HepG2 (cell line): ENCODE data around the gene ACSF3. TPM values are rescaled to one million over a fixed set of nuclear protein-coding genes. Genes with fewer than 3 reads are reported as not detected.

Experiments used
- AGO2 ChIP-seq: fragments of 200-400 bp; formaldehyde crosslinking; optimal IDR thresholded peaks from 2 replicates; pipeline ENCODE3; 2017; ENCODE audit warnings: mild to moderate bottlenecking, low read depth, low read length, moderate library complexity
- CBX1 ChIP-seq: IDR thresholded peaks from one replicate; pipeline ENCODE4 v1.6.1; 2016; ENCODE audit warnings: antibody characterized with exemption, low read depth
- DNMT1 ChIP-seq: sonication (generic); formaldehyde crosslinking; IDR thresholded peaks from 2 replicates; pipeline ENCODE4 v1.5.1; 2020; ENCODE audit warnings: mild to moderate bottlenecking, missing genetic modification reagents
- DPF2 ChIP-seq: sonication (generic); formaldehyde crosslinking; IDR thresholded peaks from 2 replicates; pipeline ENCODE4 v1.4.0; 2020; ENCODE audit warnings: mild to moderate bottlenecking, low read depth, missing genetic modification reagents, borderline replicate concordance
- FOSL1 ChIP-seq: sonication (generic); formaldehyde crosslinking; IDR thresholded peaks from 2 replicates; pipeline ENCODE4 v1.9.0; 2021; ENCODE audit warnings: missing genetic modification reagents, borderline replicate concordance
- GZF1 ChIP-seq: sonication (generic); formaldehyde crosslinking; IDR thresholded peaks from 2 replicates; pipeline ENCODE4 v1.5.1; 2020; ENCODE audit warnings: mild to moderate bottlenecking, missing genetic modification reagents
- HCFC1 ChIP-seq: fragments of 150-350 bp; IDR thresholded peaks from 2 replicates; pipeline ENCODE4 v1.6.1; 2014; ENCODE audit warnings: low read depth, low read length
- HMG20B ChIP-seq: conservative IDR thresholded peaks from 2 replicates; pipeline ENCODE4 v1.6.1; 2016; ENCODE audit warnings: missing genetic modification reagents, missing compliant biosample characterization
- HNRNPH1 ChIP-seq: fragments of 200-400 bp; formaldehyde crosslinking; optimal IDR thresholded peaks from 2 replicates; pipeline ENCODE3; 2017; ENCODE audit warnings: mild to moderate bottlenecking, low read depth, low read length
- IRF2 ChIP-seq: IDR thresholded peaks from 2 replicates; pipeline ENCODE4 v1.6.1; 2018; ENCODE audit warnings: missing genetic modification reagents, missing compliant biosample characterization
- RELA ChIP-seq: sonication (generic); formaldehyde crosslinking; IDR thresholded peaks from 2 replicates; pipeline ENCODE4 v1.4.0; 2020; ENCODE audit warnings: missing genetic modification reagents
- ZNF121 ChIP-seq: sonication (generic); formaldehyde crosslinking; IDR thresholded peaks from 2 replicates; pipeline ENCODE4 v1.5.0; 2020; ENCODE audit warnings: mild to moderate bottlenecking, missing genetic modification reagents
- ZNF24 ChIP-seq: fragments of 450-650 bp; IDR thresholded peaks from 2 replicates; pipeline ENCODE4 v1.6.1; 2017; ENCODE audit warnings: antibody characterized with exemption, mild to moderate bottlenecking
- ZNF546 ChIP-seq: sonication (generic); formaldehyde crosslinking; conservative IDR thresholded peaks from 2 replicates; pipeline ENCODE4 v1.8.1; 2023; ENCODE audit warnings: mild to moderate bottlenecking, missing genetic modification reagents
- ZNF562 ChIP-seq: sonication (generic); formaldehyde crosslinking; IDR thresholded peaks from 2 replicates; pipeline ENCODE4 v1.8.0; 2022; ENCODE audit warnings: missing genetic modification reagents, borderline replicate concordance
- ZNF770 ChIP-seq: sonication (generic); formaldehyde crosslinking; IDR thresholded peaks from 2 replicates; pipeline ENCODE4 v1.5.0; 2020; ENCODE audit warnings: mild to moderate bottlenecking, missing genetic modification reagents
- polyA plus RNA-seq, 8 experiments: library from polyadenylated mRNA; depleted of rRNA in 3 of 8; stranded (reverse) in 7 of 8; unstranded in 1 of 8; fragments of >200 nt; fragmentation: Illumina TruSeq in 4 of 8; extraction: Trizol in 4 of 8; gene quantifications; 2 replicates each; pipeline versions ENCODE4 v1.2.1 to v1.2.3, GENCODE V29; 2011 to 2016; ENCODE audit warnings: low read depth in 4 of 8, missing spikeins in 1 of 8, mixed read lengths in 1 of 8; ENCODE audit not compliant: insufficient read depth in 1 of 8
- total RNA-seq, 5 experiments: library from RNA; depleted of rRNA; stranded (reverse); fragments of >200 nt; fragmentation: Illumina TruSeq; extraction: Trizol; gene quantifications; 2 replicates each; pipeline ENCODE4 v1.2.3, GENCODE V29; 2016; ENCODE audit warnings: low read depth in 1 of 5
- TF ChIP-seq, protein P1 (sequence below): sonication (generic); formaldehyde crosslinking; IDR thresholded peaks from 2 replicates; pipeline ENCODE4 v1.5.1; 2020; ENCODE audit warnings: missing genetic modification reagents, mild to moderate bottlenecking, borderline replicate concordance
- TF ChIP-seq, protein P2 (sequence below): sonication (generic); formaldehyde crosslinking; IDR thresholded peaks from 2 replicates; pipeline ENCODE4 v1.5.0; 2020; ENCODE audit warnings: mild to moderate bottlenecking, missing genetic modification reagents
- TF ChIP-seq, protein P3 (sequence below): sonication (generic); formaldehyde crosslinking; IDR thresholded peaks from 2 replicates; pipeline ENCODE4 v1.9.0; 2021; ENCODE audit warnings: missing genetic modification reagents, mild to moderate bottlenecking, borderline replicate concordance
- TF ChIP-seq, protein P4 (sequence below): sonication (generic); formaldehyde crosslinking; IDR thresholded peaks from 2 replicates; pipeline ENCODE4 v1.4.0; 2020; ENCODE audit warnings: missing genetic modification reagents, borderline replicate concordance

ACSF3 gene
- total and polyA plus RNA-seq, 2 of the 13 experiments (the other 11 are each of a cell fraction or from before 2014, with no cell fraction given) = 14.9 to 30.6 TPM

DNA sequence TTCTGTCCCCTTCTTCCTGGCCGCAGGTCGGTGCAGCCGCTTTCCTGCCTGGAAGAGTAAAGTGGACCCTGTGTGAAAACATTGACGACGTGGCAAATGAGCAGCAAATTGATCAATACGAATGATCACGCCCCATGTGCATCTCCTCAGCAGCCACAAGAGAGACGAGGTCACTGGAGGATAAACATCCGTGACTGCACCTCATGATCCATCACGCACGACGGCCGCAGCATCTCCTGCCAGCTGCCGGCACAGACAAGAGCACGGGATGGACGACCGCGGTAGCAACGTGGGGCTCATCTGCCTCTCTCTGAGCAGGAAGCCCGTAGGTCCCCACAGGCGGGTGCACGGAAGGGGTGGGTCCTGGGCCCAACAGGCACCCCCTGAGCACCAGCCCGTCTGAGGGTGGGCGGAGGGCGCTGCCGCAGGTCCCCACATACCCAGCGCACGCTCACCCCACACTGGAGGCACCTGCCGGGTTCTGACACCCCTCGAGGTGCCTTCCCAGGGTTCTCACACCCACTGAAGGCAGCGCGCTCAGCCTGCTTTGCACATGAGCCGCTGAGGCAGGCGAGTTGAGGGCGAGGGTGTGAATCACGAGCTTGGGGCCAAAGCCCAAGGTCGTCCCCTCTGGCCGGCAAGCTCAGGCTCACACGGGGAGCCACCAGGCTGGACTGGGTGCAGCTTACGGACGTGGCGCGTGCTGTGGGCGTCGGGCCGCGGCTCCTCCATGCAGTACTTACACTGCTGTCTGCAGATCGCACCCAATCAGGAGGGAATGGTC lies 65.6 kb downstream of the ACSF3 start (continued):
- TF ChIP-seq DPF2 (0 out of 2 replicates have a peak, but pooled peaks have one; percentile 37), ZNF121 (no peak), ZNF562 (no peak), HMG20B (CRISPR knock-in tag) (no peak), ZNF770 (CRISPR knock-in tag) (no peak), GZF1 (CRISPR knock-in tag) (no peak; the same call in 1 of the 2 replicates), DNMT1 (CRISPR knock-in tag) (peak; percentile 78; the same call in 1 of the 2 replicates), HCFC1 (no peak), ZNF546 (CRISPR knock-in tag) (peak; percentile 96), IRF2 (peak; percentile 56; the same call in 1 of the 2 replicates), AGO2 (no peak), CBX1 (no peak), ZNF24 (no peak), HNRNPH1 (no peak), RELA (no peak), FOSL1 (CRISPR knock-in tag) (no peak)
- TF ChIP-seq, protein P1, sequence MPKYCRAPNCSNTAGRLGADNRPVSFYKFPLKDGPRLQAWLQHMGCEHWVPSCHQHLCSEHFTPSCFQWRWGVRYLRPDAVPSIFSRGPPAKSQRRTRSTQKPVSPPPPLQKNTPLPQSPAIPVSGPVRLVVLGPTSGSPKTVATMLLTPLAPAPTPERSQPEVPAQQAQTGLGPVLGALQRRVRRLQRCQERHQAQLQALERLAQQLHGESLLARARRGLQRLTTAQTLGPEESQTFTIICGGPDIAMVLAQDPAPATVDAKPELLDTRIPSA (CRISPR knock-in tag) = no peak
- TF ChIP-seq, protein P2, sequence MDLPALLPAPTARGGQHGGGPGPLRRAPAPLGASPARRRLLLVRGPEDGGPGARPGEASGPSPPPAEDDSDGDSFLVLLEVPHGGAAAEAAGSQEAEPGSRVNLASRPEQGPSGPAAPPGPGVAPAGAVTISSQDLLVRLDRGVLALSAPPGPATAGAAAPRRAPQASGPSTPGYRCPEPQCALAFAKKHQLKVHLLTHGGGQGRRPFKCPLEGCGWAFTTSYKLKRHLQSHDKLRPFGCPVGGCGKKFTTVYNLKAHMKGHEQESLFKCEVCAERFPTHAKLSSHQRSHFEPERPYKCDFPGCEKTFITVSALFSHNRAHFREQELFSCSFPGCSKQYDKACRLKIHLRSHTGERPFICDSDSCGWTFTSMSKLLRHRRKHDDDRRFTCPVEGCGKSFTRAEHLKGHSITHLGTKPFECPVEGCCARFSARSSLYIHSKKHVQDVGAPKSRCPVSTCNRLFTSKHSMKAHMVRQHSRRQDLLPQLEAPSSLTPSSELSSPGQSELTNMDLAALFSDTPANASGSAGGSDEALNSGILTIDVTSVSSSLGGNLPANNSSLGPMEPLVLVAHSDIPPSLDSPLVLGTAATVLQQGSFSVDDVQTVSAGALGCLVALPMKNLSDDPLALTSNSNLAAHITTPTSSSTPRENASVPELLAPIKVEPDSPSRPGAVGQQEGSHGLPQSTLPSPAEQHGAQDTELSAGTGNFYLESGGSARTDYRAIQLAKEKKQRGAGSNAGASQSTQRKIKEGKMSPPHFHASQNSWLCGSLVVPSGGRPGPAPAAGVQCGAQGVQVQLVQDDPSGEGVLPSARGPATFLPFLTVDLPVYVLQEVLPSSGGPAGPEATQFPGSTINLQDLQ (CRISPR knock-in tag) = peak; percentile 18; the same call in 1 of the 2 replicates
- TF ChIP-seq, protein P3, sequence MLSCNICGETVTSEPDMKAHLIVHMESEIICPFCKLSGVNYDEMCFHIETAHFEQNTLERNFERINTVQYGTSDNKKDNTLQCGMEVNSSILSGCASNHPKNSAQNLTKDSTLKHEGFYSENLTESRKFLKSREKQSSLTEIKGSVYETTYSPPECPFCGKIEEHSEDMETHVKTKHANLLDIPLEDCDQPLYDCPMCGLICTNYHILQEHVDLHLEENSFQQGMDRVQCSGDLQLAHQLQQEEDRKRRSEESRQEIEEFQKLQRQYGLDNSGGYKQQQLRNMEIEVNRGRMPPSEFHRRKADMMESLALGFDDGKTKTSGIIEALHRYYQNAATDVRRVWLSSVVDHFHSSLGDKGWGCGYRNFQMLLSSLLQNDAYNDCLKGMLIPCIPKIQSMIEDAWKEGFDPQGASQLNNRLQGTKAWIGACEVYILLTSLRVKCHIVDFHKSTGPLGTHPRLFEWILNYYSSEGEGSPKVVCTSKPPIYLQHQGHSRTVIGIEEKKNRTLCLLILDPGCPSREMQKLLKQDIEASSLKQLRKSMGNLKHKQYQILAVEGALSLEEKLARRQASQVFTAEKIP (CRISPR knock-in tag) = no peak
- TF ChIP-seq, protein P4, sequence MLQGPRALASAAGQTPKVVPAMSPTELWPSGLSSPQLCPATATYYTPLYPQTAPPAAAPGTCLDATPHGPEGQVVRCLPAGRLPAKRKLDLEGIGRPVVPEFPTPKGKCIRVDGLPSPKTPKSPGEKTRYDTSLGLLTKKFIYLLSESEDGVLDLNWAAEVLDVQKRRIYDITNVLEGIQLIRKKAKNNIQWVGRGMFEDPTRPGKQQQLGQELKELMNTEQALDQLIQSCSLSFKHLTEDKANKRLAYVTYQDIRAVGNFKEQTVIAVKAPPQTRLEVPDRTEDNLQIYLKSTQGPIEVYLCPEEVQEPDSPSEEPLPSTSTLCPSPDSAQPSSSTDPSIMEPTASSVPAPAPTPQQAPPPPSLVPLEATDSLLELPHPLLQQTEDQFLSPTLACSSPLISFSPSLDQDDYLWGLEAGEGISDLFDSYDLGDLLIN = no peak
